H1 (cell line): ENCODE results near the gene NHS. TPM values are rescaled to one million over a fixed set of nuclear protein-coding genes. Genes with fewer than 3 reads are reported as not detected.

Experiments used
- ASH2L ChIP-seq: fragments of 200-600, 300-600 bp; sonication (generic); IDR thresholded peaks from one replicate; pipeline ENCODE4 v1.7.1; 2017; ENCODE audit warnings: low read length
- EZH2 ChIP-seq: fragments of 200-600 bp; sonication (generic); IDR thresholded peaks from 2 replicates; pipeline ENCODE4 v1.7.1; 2012; ENCODE audit warnings: low read depth, mild to moderate bottlenecking, moderate library complexity, low read length, inconsistent platforms; ENCODE audit not compliant: severe bottlenecking
- KDM1A ChIP-seq: fragments of 200-600, 300-600 bp; sonication (generic); IDR thresholded peaks from 2 replicates; pipeline ENCODE4 v1.7.1; 2016; ENCODE audit warnings: mild to moderate bottlenecking, low read length, borderline replicate concordance
- polyA plus RNA-seq, 7 experiments: library from polyadenylated mRNA; depleted of rRNA in 3 of 7; stranded (reverse) in 5 of 7; unstranded in 2 of 7; fragments of >200 nt in 5 of 7; fragments of 200-250 nt in 2 of 7; gene quantifications; 1 replicate in 5 of 7; 2 replicates in 1 of 7; 4 replicates in 1 of 7; pipeline versions ENCODE4 v1.2.1 to v1.2.3, GENCODE V29; 2011 to 2013; ENCODE audit warnings: missing spikeins in 2 of 7, mixed read lengths in 2 of 7
- total RNA-seq: library from RNA; stranded (reverse); fragmentation: NEBNext Ultra II Directional; extraction: Animal tissue kit (Norgen Biotek cat#: 25700); gene quantifications from 2 replicates; pipeline ENCODE4 v1.2.1, GENCODE V29; 2021
- TF ChIP-seq, protein P1 (sequence below): fragments of 300-600 bp; sonication (generic); IDR thresholded peaks from 2 replicates; pipeline ENCODE4 v1.7.1; 2012; ENCODE audit warnings: low read length, moderate library complexity, mild to moderate bottlenecking, inconsistent platforms; ENCODE audit not compliant: insufficient replicate concordance

The NHS gene
- total and polyA plus RNA-seq, 2 of the 8 experiments (the other 6 are each of a cell fraction or from before 2014, with no cell fraction given) = 2.2 to 6.7 TPM

DNA sequence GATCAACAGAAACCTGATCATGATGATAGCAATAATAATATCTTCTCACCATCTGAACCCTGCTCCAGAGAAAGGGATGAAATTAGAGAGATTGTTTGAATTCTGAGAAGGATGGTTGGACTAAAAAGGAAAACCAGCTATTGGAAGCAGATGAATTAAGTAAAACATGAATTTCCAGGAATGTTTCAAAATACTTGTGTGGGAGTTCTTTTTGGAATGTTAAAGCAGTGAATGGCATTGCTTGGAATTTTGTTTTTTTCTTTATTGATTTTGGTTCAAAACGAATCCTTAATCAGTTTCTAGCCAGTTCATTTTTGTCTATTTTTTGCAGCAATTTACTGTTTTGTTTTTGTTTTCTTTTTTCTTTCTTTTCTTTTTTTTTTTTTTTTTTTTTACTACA lies 150.3 kb downstream of the NHS start (continued):
- TF ChIP-seq, protein P1, sequence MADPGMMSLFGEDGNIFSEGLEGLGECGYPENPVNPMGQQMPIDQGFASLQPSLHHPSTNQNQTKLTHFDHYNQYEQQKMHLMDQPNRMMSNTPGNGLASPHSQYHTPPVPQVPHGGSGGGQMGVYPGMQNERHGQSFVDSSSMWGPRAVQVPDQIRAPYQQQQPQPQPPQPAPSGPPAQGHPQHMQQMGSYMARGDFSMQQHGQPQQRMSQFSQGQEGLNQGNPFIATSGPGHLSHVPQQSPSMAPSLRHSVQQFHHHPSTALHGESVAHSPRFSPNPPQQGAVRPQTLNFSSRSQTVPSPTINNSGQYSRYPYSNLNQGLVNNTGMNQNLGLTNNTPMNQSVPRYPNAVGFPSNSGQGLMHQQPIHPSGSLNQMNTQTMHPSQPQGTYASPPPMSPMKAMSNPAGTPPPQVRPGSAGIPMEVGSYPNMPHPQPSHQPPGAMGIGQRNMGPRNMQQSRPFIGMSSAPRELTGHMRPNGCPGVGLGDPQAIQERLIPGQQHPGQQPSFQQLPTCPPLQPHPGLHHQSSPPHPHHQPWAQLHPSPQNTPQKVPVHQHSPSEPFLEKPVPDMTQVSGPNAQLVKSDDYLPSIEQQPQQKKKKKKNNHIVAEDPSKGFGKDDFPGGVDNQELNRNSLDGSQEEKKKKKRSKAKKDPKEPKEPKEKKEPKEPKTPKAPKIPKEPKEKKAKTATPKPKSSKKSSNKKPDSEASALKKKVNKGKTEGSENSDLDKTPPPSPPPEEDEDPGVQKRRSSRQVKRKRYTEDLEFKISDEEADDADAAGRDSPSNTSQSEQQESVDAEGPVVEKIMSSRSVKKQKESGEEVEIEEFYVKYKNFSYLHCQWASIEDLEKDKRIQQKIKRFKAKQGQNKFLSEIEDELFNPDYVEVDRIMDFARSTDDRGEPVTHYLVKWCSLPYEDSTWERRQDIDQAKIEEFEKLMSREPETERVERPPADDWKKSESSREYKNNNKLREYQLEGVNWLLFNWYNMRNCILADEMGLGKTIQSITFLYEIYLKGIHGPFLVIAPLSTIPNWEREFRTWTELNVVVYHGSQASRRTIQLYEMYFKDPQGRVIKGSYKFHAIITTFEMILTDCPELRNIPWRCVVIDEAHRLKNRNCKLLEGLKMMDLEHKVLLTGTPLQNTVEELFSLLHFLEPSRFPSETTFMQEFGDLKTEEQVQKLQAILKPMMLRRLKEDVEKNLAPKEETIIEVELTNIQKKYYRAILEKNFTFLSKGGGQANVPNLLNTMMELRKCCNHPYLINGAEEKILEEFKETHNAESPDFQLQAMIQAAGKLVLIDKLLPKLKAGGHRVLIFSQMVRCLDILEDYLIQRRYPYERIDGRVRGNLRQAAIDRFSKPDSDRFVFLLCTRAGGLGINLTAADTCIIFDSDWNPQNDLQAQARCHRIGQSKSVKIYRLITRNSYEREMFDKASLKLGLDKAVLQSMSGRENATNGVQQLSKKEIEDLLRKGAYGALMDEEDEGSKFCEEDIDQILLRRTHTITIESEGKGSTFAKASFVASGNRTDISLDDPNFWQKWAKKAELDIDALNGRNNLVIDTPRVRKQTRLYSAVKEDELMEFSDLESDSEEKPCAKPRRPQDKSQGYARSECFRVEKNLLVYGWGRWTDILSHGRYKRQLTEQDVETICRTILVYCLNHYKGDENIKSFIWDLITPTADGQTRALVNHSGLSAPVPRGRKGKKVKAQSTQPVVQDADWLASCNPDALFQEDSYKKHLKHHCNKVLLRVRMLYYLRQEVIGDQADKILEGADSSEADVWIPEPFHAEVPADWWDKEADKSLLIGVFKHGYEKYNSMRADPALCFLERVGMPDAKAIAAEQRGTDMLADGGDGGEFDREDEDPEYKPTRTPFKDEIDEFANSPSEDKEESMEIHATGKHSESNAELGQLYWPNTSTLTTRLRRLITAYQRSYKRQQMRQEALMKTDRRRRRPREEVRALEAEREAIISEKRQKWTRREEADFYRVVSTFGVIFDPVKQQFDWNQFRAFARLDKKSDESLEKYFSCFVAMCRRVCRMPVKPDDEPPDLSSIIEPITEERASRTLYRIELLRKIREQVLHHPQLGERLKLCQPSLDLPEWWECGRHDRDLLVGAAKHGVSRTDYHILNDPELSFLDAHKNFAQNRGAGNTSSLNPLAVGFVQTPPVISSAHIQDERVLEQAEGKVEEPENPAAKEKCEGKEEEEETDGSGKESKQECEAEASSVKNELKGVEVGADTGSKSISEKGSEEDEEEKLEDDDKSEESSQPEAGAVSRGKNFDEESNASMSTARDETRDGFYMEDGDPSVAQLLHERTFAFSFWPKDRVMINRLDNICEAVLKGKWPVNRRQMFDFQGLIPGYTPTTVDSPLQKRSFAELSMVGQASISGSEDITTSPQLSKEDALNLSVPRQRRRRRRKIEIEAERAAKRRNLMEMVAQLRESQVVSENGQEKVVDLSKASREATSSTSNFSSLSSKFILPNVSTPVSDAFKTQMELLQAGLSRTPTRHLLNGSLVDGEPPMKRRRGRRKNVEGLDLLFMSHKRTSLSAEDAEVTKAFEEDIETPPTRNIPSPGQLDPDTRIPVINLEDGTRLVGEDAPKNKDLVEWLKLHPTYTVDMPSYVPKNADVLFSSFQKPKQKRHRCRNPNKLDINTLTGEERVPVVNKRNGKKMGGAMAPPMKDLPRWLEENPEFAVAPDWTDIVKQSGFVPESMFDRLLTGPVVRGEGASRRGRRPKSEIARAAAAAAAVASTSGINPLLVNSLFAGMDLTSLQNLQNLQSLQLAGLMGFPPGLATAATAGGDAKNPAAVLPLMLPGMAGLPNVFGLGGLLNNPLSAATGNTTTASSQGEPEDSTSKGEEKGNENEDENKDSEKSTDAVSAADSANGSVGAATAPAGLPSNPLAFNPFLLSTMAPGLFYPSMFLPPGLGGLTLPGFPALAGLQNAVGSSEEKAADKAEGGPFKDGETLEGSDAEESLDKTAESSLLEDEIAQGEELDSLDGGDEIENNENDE = no peak
- TF ChIP-seq ASH2L = no peak
- TF ChIP-seq EZH2 = no peak
- no peak for TF ChIP-seq KDM1A
